ENCODE results near the gene LCNL1. TPM values are rescaled to one million over a fixed set of nuclear protein-coding genes. Genes with fewer than 3 reads are reported as not detected.

The LCNL1 gene
- total and polyA plus RNA-seq, 2 of the 13 experiments (the other 11 are each of a cell fraction or from before 2014, with no cell fraction given) = not detected

GRCh38 chr9:137029058-137029936, 46.5 kb downstream of the LCNL1 start (continued):
- TF ChIP-seq FOXA3 (CRISPR knock-in tag; IDR thresholded peaks at IDR 0.05) = no peak
- TF ChIP-seq HDAC1 (CRISPR knock-in tag; IDR thresholded peaks at IDR 0.05) = peak; percentile 11; the same call in 1 of the 2 replicates
- no peak for TF ChIP-seq ZNF253 (CRISPR knock-in tag; IDR thresholded peaks at IDR 0.05; ENCODE audit: borderline replicate concordance)
- no peak for TF ChIP-seq IRF1 (CRISPR knock-in tag; IDR thresholded peaks at IDR 0.05; ENCODE audit: low read depth)
- 0 out of 2 replicates have a peak, but pooled peaks have one; percentile 16 for TF ChIP-seq ZNF263 (CRISPR knock-in tag; IDR thresholded peaks at IDR 0.05)
- no peak for TF ChIP-seq ZNF296 (CRISPR knock-in tag; conservative IDR thresholded peaks at IDR 0.05)
- no peak for TF ChIP-seq ZNF407 (CRISPR knock-in tag; IDR thresholded peaks at IDR 0.05; ENCODE audit: not compliant biosample characterization)
- TF ChIP-seq TIGD3 (CRISPR knock-in tag; IDR thresholded peaks at IDR 0.05; ENCODE audit: borderline replicate concordance) = no peak
- no peak for TF ChIP-seq FOXP4 (CRISPR knock-in tag; IDR thresholded peaks at IDR 0.05)
- TF ChIP-seq BCLAF1 (IDR thresholded peaks at IDR 0.05) = no peak
- no peak for TF ChIP-seq DMAP1 (CRISPR knock-in tag; IDR thresholded peaks at IDR 0.05)
- peak; percentile 73 for TF ChIP-seq ZBTB7B (CRISPR knock-in tag; IDR thresholded peaks at IDR 0.05)
